IMR-90 (cell line): ENCODE data around the gene CHRNA10. TPM values are rescaled to one million over a fixed set of nuclear protein-coding genes. Genes with fewer than 3 reads are reported as not detected.
A peak's percentile ranks its signal among the peaks of the same experiment; 100 is the strongest.

Experiments
- ATAC-seq: fragments of 200-7000 bp; cut with Tn5 transposase; 2 replicates; pipeline ENCODE4 v1.9.1; 2020; ENCODE audit warnings: low read depth, mild to moderate bottlenecking, moderate library complexity
- BruUV-seq: library from RNA; stranded (reverse); fragments of 400-500 nt; replicated peaks from 2 replicates; lab custom pipeline; 2021; lab: Mats Ljungman, UMichigan
- CTCF ChIA-PET: fragments of 300-600 bp; formaldehyde crosslinking; extraction: SDS; loops from one replicate; lab custom pipeline; 2021; ENCODE audit warnings: antibody characterized with exemption; lab: Yijun Ruan, JAX
- POLR2A ChIA-PET: fragments of 300-600 bp; sonication (Branson Sonifier 250); formaldehyde crosslinking; loops from one replicate; lab custom pipeline; 2022; ENCODE audit warnings: antibody characterized with exemption; ENCODE audit not compliant: unreplicated experiment; lab: Charles Lee
- DNase-seq: peaks from one replicate; pipeline ENCODE4 v3.0.0; 2013
- H2AFZ ChIP-seq: replicated peaks from 2 replicates; pipeline ENCODE3; 2013; ENCODE audit warnings: low read length, mild to moderate bottlenecking; ENCODE audit not compliant: poor library complexity
- H2AK5ac ChIP-seq: 2 replicates; pipeline ENCODE4 v1.6.1; 2013; ENCODE audit warnings: low read depth, low read length, inconsistent platforms
- H2AK9ac ChIP-seq: replicated peaks from 2 replicates; pipeline ENCODE3; 2013; ENCODE audit warnings: mild to moderate bottlenecking, low read depth, low read length, moderate library complexity; ENCODE audit not compliant: poor library complexity
- H2BK120ac ChIP-seq: 2 replicates; pipeline ENCODE4 v1.6.1; 2013; ENCODE audit warnings: low read depth, low read length, inconsistent platforms
- H2BK15ac ChIP-seq: 3 replicates; pipeline ENCODE4 v1.6.1; 2013; ENCODE audit warnings: low read depth, low read length, inconsistent platforms
- H2BK20ac ChIP-seq: 2 replicates; pipeline ENCODE4 v1.6.1; 2013; ENCODE audit warnings: low read depth, mild to moderate bottlenecking, inconsistent platforms, low read length, moderate library complexity
- H2BK5ac ChIP-seq: 2 replicates; pipeline ENCODE4 v1.6.1; 2013; ENCODE audit warnings: mild to moderate bottlenecking, low read depth, low read length, inconsistent platforms; ENCODE audit not compliant: poor library complexity, severe bottlenecking
- H3K14ac ChIP-seq: replicated peaks from 2 replicates; pipeline ENCODE4 v1.6.1; 2013; ENCODE audit warnings: low read depth, low read length, inconsistent platforms
- H3K18ac ChIP-seq: 2 replicates; pipeline ENCODE4 v1.6.1; 2013; ENCODE audit warnings: low read depth, low read length, control low read depth
- H3K23ac ChIP-seq: 2 replicates; pipeline ENCODE4 v1.6.1; 2013; ENCODE audit warnings: low read depth, low read length, inconsistent platforms
- H3K27ac ChIP-seq: 2 replicates; pipeline ENCODE4 v1.5.1; 2013; ENCODE audit warnings: mild to moderate bottlenecking, control low read depth, low read length; ENCODE audit not compliant: insufficient read depth
- H3K27me3 ChIP-seq: 2 replicates; pipeline ENCODE4 v1.6.1; 2013; ENCODE audit warnings: low read length; ENCODE audit not compliant: control insufficient read depth, insufficient read depth
- H3K36me3 ChIP-seq: 2 replicates; pipeline ENCODE4 v1.6.1; 2013; ENCODE audit warnings: low read length, mixed read lengths; ENCODE audit not compliant: control insufficient read depth, insufficient read depth
- H3K4ac ChIP-seq: 2 replicates; pipeline ENCODE4 v1.6.1; 2013; ENCODE audit warnings: low read depth, low read length, inconsistent platforms
- H3K4me1 ChIP-seq: 2 replicates; pipeline ENCODE4 v1.6.1; 2013; ENCODE audit warnings: low read length, mixed read lengths; ENCODE audit not compliant: control insufficient read depth, insufficient read depth
- H3K4me2 ChIP-seq: 2 replicates; pipeline ENCODE4 v1.6.1; 2013; ENCODE audit warnings: low read depth, mild to moderate bottlenecking, control low read depth, low read length, moderate library complexity
- H3K4me3 ChIP-seq: 2 replicates; pipeline ENCODE4 v1.5.1; 2013; ENCODE audit warnings: low read depth, mild to moderate bottlenecking, control low read depth, low read length, moderate library complexity; ENCODE audit not compliant: insufficient read depth
- H3K56ac ChIP-seq: 2 replicates; pipeline ENCODE4 v1.6.1; 2013; ENCODE audit warnings: low read length, inconsistent platforms; ENCODE audit not compliant: insufficient read depth; ENCODE audit errors: extremely low read depth
- H3K79me1 ChIP-seq, 2 experiments: 2 replicates each; pipeline ENCODE4 v1.6.1; 2013; ENCODE audit warnings: low read length in 2 of 2, inconsistent platforms in 1 of 2, low read depth in 1 of 2
- H3K9ac ChIP-seq: 2 replicates; pipeline ENCODE4 v1.6.1; 2013; ENCODE audit warnings: low read depth, low read length, control low read depth
- H3K9me1 ChIP-seq: 2 replicates; pipeline ENCODE4 v1.6.1; 2013; ENCODE audit warnings: low read length, inconsistent platforms; ENCODE audit not compliant: insufficient read depth
- H3K9me3 ChIP-seq: 2 replicates; pipeline ENCODE4 v1.6.1; 2013; ENCODE audit warnings: low read length; ENCODE audit not compliant: control insufficient read depth, insufficient read depth
- H4K20me1 ChIP-seq: 2 replicates; pipeline ENCODE4 v1.6.1; 2013; ENCODE audit warnings: low read length, inconsistent platforms; ENCODE audit not compliant: insufficient read depth
- H4K5ac ChIP-seq: 2 replicates; pipeline ENCODE4 v1.6.1; 2013; ENCODE audit warnings: mild to moderate bottlenecking, low read depth, low read length, control low read depth
- H4K8ac ChIP-seq, 2 experiments: 2 replicates each; pipeline ENCODE4 v1.6.1; 2013; ENCODE audit warnings: low read depth in 2 of 2, low read length in 2 of 2, control low read depth in 1 of 2, inconsistent platforms in 1 of 2
- H4K91ac ChIP-seq: 2 replicates; pipeline ENCODE4 v1.6.1; 2013; ENCODE audit warnings: low read depth, low read length, inconsistent platforms; ENCODE audit not compliant: insufficient read depth
- BHLHE40 ChIP-seq: fragments of 150-350 bp; IDR thresholded peaks from 2 replicates; pipeline ENCODE4 v1.6.1; 2016; ENCODE audit warnings: mild to moderate bottlenecking, low read depth, low read length
- CHD1 ChIP-seq: IDR thresholded peaks from 2 replicates; pipeline ENCODE4 v1.6.1; 2012; ENCODE audit warnings: low read depth, low read length, improper control_type of control experiment
- ELK1 ChIP-seq: fragments of 150-350 bp; IDR thresholded peaks from 2 replicates; pipeline ENCODE4 v1.6.1; 2016; ENCODE audit warnings: low read depth, mild to moderate bottlenecking, low read length, moderate library complexity, borderline replicate concordance
- FOS ChIP-seq: fragments of 150-350 bp; IDR thresholded peaks from 2 replicates; pipeline ENCODE4 v1.6.1; 2016; ENCODE audit warnings: low read depth, low read length
- MAFK ChIP-seq: IDR thresholded peaks from 2 replicates; pipeline ENCODE4 v1.6.1; 2012; ENCODE audit warnings: low read depth, low read length, improper control_type of control experiment
- MAZ ChIP-seq: IDR thresholded peaks from 2 replicates; pipeline ENCODE4 v1.6.1; 2012; ENCODE audit warnings: low read depth, mild to moderate bottlenecking, low read length, improper control_type of control experiment, moderate library complexity, borderline replicate concordance
- MXI1 ChIP-seq: IDR thresholded peaks from 2 replicates; pipeline ENCODE4 v1.6.1; 2012; ENCODE audit warnings: low read depth, mild to moderate bottlenecking, low read length, moderate library complexity, borderline replicate concordance
- NFE2L2 ChIP-seq: fragments of 150-350 bp; IDR thresholded peaks from 2 replicates; pipeline ENCODE4 v1.6.1; 2016; ENCODE audit warnings: low read depth, mild to moderate bottlenecking, low read length
- POLR2A ChIP-seq: IDR thresholded peaks from 2 replicates; pipeline ENCODE4 v1.6.1; 2012; ENCODE audit warnings: mild to moderate bottlenecking, low read depth, low read length
- RCOR1 ChIP-seq: IDR thresholded peaks from 2 replicates; pipeline ENCODE4 v1.6.1; 2012; ENCODE audit warnings: mild to moderate bottlenecking, low read length, improper control_type of control experiment; ENCODE audit not compliant: insufficient replicate concordance
- RFX5 ChIP-seq: IDR thresholded peaks from 2 replicates; pipeline ENCODE4 v1.8.0; 2012; ENCODE audit warnings: low read depth, mild to moderate bottlenecking, low read length, moderate library complexity
- USF2 ChIP-seq: fragments of 150-350 bp; IDR thresholded peaks from 2 replicates; pipeline ENCODE4 v1.6.1; 2017; ENCODE audit warnings: mild to moderate bottlenecking, antibody characterized with exemption, low read length, low read depth
- WGBS, 2 experiments: methylation state at CpG; one replicate each; pipeline versions ENCODE4 v1.1.5 to v1.1.7; 2013; ENCODE audit warnings: missing lambda C conversion rate in 2 of 2; ENCODE audit not compliant: insufficient read length in 1 of 2; ENCODE audit errors: extremely low coverage in 2 of 2; 5-methylcytosine and 5-hydroxymethylcytosine counted together
- dilution Hi-C: fragments of 300-500 bp; cut with HindIII; formaldehyde crosslinking; loops from one replicate; pipeline ENCODE4 v1.14.3; 2018; ENCODE audit warnings: low sequenced_read_pairs; ENCODE audit not compliant: unreplicated experiment
- in situ Hi-C: fragments of 300-500 bp; cut with MboI; formaldehyde crosslinking; loops from 3 replicates; pipeline ENCODE4 v1.14.3; 2019; ENCODE audit warnings: low sequenced_read_pairs, inconsistent platforms, mixed read lengths
- intact Hi-C: fragments of 100-400 bp; cut with micrococcal nuclease; formaldehyde crosslinking; loops from 2 replicates; pipeline ENCODE4 v1.10.0; 2022
- polyA plus RNA-seq, 3 experiments: library from polyadenylated mRNA; depleted of rRNA; stranded (reverse); fragments of >200 nt; gene quantifications; 2 replicates each; pipeline ENCODE4 v1.2.3, GENCODE V29; 2012; ENCODE audit warnings: low replicate concordance in 1 of 3
- total RNA-seq: library from RNA; depleted of rRNA; stranded (reverse); fragments of >200 nt; gene quantifications from 2 replicates; pipeline ENCODE4 v1.2.3, GENCODE V29; 2012
- TF ChIP-seq, protein P1 (sequence below): conservative IDR thresholded peaks from 2 replicates; pipeline ENCODE4 v1.5.1; 2012; ENCODE audit warnings: mild to moderate bottlenecking, low read depth, low read length, improper control_type of control experiment

Gene CHRNA10
- total and polyA plus RNA-seq, 2 of the 4 experiments (the other 2 are of a cell fraction): 0.36 to 0.79 TPM

GRCh38 chr11:3616721-3617460 lies 54.3 kb downstream of the CHRNA10 start:
- Histone ChIP-seq H3K9me3 (no peaks in the 10 kb centered on the region; the same call in 1 of the 2 replicates), H3K4me1 (peaks cover 2% of the 10 kb centered on the region; the same call in 1 of the 2 replicates), H2AK5ac (no peak overlapping the region), H3K9me1 (no peaks in the 10 kb centered on the region), H3K4me2 (no peak overlapping the region), H3K23ac (no peak overlapping the region), H3K27me3 (peaks cover 6% of the 10 kb centered on the region), H3K79me1 (no peaks in the 10 kb centered on the region), H2AK9ac (no peak overlapping the region), H3K4me3 (no peak overlapping the region), H4K8ac (no peak overlapping the region; a peak in 1 of 4 replicates), H3K4ac (peak overlapping the region; percentile 39; the same call in 1 of the 2 replicates), H4K91ac (peak overlapping the region; percentile 35; the same call in 1 of the 2 replicates), H2BK20ac (no peak overlapping the region), H2BK15ac (no peak overlapping the region), H2BK5ac (no peak overlapping the region), H3K14ac (0 out of 2 replicates have a peak overlapping the region, but pooled peaks have one; percentile 29), H3K18ac (peak overlapping the region; percentile 33), H4K20me1 (no peaks in the 10 kb centered on the region), H3K9ac (no peak overlapping the region), H2AFZ (peak overlapping the region; percentile 75), H3K27ac (no peak overlapping the region), H4K5ac (peak overlapping the region; percentile 16; the same call in 1 of the 2 replicates), H3K36me3 (no peaks in the 10 kb centered on the region), H3K56ac (no peak overlapping the region), H2BK120ac (no peak overlapping the region)
- in situ Hi-C loops (no loop called here), intact Hi-C loops (no loop called here), dilution Hi-C loops (no loop called here)
- ATAC-seq: no peak; the same call in 1 of the 2 replicates
- no TSS peak for BruUV-seq
- CTCF ChIA-PET: no interaction called here
- POLR2A ChIA-PET: no interaction called here
- TF ChIP-seq CHD1: no peak
- TF ChIP-seq POLR2A: no peak
- no peak for TF ChIP-seq MAZ
- TF ChIP-seq MXI1: no peak
- no peak for TF ChIP-seq MAFK
- no peak for TF ChIP-seq ELK1
- no peak for TF ChIP-seq FOS
- TF ChIP-seq RCOR1: no peak
- TF ChIP-seq RFX5: no peak
- no peak for TF ChIP-seq NFE2L2
- TF ChIP-seq, protein P1, sequence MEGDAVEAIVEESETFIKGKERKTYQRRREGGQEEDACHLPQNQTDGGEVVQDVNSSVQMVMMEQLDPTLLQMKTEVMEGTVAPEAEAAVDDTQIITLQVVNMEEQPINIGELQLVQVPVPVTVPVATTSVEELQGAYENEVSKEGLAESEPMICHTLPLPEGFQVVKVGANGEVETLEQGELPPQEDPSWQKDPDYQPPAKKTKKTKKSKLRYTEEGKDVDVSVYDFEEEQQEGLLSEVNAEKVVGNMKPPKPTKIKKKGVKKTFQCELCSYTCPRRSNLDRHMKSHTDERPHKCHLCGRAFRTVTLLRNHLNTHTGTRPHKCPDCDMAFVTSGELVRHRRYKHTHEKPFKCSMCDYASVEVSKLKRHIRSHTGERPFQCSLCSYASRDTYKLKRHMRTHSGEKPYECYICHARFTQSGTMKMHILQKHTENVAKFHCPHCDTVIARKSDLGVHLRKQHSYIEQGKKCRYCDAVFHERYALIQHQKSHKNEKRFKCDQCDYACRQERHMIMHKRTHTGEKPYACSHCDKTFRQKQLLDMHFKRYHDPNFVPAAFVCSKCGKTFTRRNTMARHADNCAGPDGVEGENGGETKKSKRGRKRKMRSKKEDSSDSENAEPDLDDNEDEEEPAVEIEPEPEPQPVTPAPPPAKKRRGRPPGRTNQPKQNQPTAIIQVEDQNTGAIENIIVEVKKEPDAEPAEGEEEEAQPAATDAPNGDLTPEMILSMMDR: no peak
- no peak for TF ChIP-seq USF2
- no peak for TF ChIP-seq BHLHE40
- peak; percentile 11 for DNase-seq
- 79% methylated on average over 17 of the region's 25 CpGs; no CpG with 5 or more reads in 1 of the 2 experiments for WGBS, 2 experiments
